Ascending aorta (tissue), 2 donors: ENCODE results near the gene TMIGD3. TPM values are rescaled to one million over a fixed set of nuclear protein-coding genes. Genes with fewer than 3 reads are reported as not detected.

ENCODE experiments used
- DNase-seq, 2 donors: peaks; one replicate each; pipeline ENCODE4 v3.0.0-alpha.2; 2019; ENCODE audit warnings: low spot score in 2 of 2
- H3K27ac ChIP-seq, 2 donors: fragments of 200-600 bp; sonication (generic); one replicate each; pipeline ENCODE4 v1.5.1; 2016 to 2017; ENCODE audit warnings: mild to moderate bottlenecking in 1 of 2
- H3K27me3 ChIP-seq: fragments of 200-600 bp; sonication (generic); one replicate; pipeline ENCODE4 v1.5.1; 2017
- H3K36me3 ChIP-seq, 2 donors: fragments of 200-600 bp; sonication (generic); one replicate each; pipeline ENCODE4 v1.5.1; 2016
- H3K4me1 ChIP-seq, 2 donors: fragments of 200-600 bp; sonication (generic); one replicate each; pipeline ENCODE4 v1.5.1; 2016 to 2017; ENCODE audit warnings: mild to moderate bottlenecking in 1 of 2
- H3K4me3 ChIP-seq, 2 donors: fragments of 200-600 bp; sonication (generic); one replicate each; pipeline ENCODE4 v1.5.1; 2016 to 2017; ENCODE audit warnings: mild to moderate bottlenecking in 1 of 2
- H3K9me3 ChIP-seq, 2 donors: fragments of 200-600 bp; sonication (generic); one replicate each; pipeline ENCODE4 v1.5.1; 2016
- intact Hi-C: fragments of 100-400 bp; cut with DNase I; formaldehyde crosslinking; loops from one replicate; pipeline ENCODE4 v1.15.1; 2023
- total RNA-seq: library from RNA; depleted of rRNA; stranded (reverse); fragments of >200 nt; gene quantifications from one replicate; pipeline ENCODE4 v1.1.0, GENCODE V29; 2016
- TF ChIP-seq, protein P1 (sequence below), 3 experiments: fragments of 200-600 bp in 2 of 3; fragments of 450-650 bp in 1 of 3; sonication (generic) in 2 of 3; IDR thresholded peaks; one replicate each; pipeline ENCODE4 v1.5.1; 2016 to 2019; ENCODE audit warnings: antibody characterized with exemption in 3 of 3, mild to moderate bottlenecking in 1 of 3, moderate library complexity in 1 of 3

TMIGD3 gene
- total RNA-seq, 1 donor from 2014 or later: 2.4 TPM

DNA sequence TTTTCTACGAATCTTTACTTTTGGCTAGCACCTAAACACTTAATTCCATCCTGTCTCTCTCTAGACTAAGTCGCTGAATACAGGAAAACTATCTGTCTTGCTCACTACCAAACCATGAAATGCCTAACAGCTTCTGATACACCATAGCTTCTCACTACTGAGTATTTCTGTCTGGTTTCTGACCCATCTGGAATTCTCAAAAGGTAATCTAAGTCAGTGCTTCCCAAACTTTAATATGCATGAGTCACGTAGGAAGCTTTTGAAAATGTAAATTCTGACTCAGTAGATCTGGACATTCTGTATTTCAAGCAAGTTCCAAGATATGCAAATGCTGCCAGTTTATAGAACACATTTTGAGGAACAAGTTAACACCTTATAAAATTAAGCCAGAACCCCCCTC is 66.7 kb downstream of the TMIGD3 start:
- TF ChIP-seq, protein P1, sequence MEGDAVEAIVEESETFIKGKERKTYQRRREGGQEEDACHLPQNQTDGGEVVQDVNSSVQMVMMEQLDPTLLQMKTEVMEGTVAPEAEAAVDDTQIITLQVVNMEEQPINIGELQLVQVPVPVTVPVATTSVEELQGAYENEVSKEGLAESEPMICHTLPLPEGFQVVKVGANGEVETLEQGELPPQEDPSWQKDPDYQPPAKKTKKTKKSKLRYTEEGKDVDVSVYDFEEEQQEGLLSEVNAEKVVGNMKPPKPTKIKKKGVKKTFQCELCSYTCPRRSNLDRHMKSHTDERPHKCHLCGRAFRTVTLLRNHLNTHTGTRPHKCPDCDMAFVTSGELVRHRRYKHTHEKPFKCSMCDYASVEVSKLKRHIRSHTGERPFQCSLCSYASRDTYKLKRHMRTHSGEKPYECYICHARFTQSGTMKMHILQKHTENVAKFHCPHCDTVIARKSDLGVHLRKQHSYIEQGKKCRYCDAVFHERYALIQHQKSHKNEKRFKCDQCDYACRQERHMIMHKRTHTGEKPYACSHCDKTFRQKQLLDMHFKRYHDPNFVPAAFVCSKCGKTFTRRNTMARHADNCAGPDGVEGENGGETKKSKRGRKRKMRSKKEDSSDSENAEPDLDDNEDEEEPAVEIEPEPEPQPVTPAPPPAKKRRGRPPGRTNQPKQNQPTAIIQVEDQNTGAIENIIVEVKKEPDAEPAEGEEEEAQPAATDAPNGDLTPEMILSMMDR (IDR thresholded peaks at IDR 0.05): no peak
- no peak for DNase-seq
- Histone ChIP-seq H3K27me3 (no peaks in the 10 kb centered on the region), H3K27ac (no peak overlapping the region), H3K9me3 (no peaks in the 10 kb centered on the region), H3K36me3 (peaks cover 24 to 33% of the 10 kb centered on the region in 2 donors), H3K4me3 (no peak overlapping the region), H3K4me1 (no peaks in the 10 kb centered on the region)
- intact Hi-C loops: no loop called here

Other genes starting within 250 kb of the TMIGD3 start
- gene CHIA, start 212.8 kb downstream of the TMIGD3 start, total RNA-seq: not detected
- gene OVGP1, start 75.9 kb downstream of the TMIGD3 start, total RNA-seq: 1.6 TPM
- gene WDR77, start 54.4 kb downstream of the TMIGD3 start, total RNA-seq: 31.2 TPM
- 24.7 TPM for gene ATP5PB, start 54.2 kb downstream of the TMIGD3 start, total RNA-seq
- gene C1orf162, start 29.6 kb downstream of the TMIGD3 start, total RNA-seq: 18.9 TPM
- 3.6 TPM for gene ADORA3, start within 50 bp of the TMIGD3 start, total RNA-seq
- gene RAP1A, start 116.2 kb upstream of the TMIGD3 start, total RNA-seq: 44.1 TPM
- gene INKA2, start 235.8 kb upstream of the TMIGD3 start, total RNA-seq: not detected